ENCODE measurements around the gene CUL9.

CUL9 gene

GRCh38 chr6:43146261-43146660 lies 35.7 kb upstream of the CUL9 start:
- no peak for DNase-seq (ENCODE audit: low read depth)
- no peak for TF ChIP-seq CTCF (IDR thresholded peaks at IDR 0.05; ENCODE audit: control insufficient read depth, insufficient read depth, low read depth, low read length, missing control alignments)

GRCh38 chr6:43146709-43147688 lies 35.0 kb upstream of the CUL9 start:
- TF ChIP-seq CTCF (IDR thresholded peaks at IDR 0.05; ENCODE audit: control insufficient read depth, insufficient read depth, low read depth, low read length, missing control alignments), result no peak
- no peak overlapping the region for H3K4me3 ChIP-seq (ENCODE audit: control insufficient read depth, low read depth, low read length)
- DNase-seq (ENCODE audit: low read depth), result no peak

More at GRCh38 chr6:43146261-43146660, 35.7 kb upstream of the CUL9 start:
- no peak overlapping the region for H3K4me3 ChIP-seq (ENCODE audit: control insufficient read depth, low read depth, low read length)

GRCh38 chr6:43147691-43148477 lies 34.1 kb upstream of the CUL9 start:
- TF ChIP-seq CTCF (IDR thresholded peaks at IDR 0.05; ENCODE audit: control insufficient read depth, insufficient read depth, low read depth, low read length, missing control alignments), result no peak
- DNase-seq (ENCODE audit: low read depth), result no peak

GRCh38 chr6:43149265-43149664 lies 32.7 kb upstream of the CUL9 start:
- no peak for TF ChIP-seq CTCF (IDR thresholded peaks at IDR 0.05; ENCODE audit: control insufficient read depth, insufficient read depth, low read depth, low read length, missing control alignments)
- no peak for DNase-seq (ENCODE audit: low read depth)
- no peak overlapping the region for H3K4me3 ChIP-seq (ENCODE audit: control insufficient read depth, low read depth, low read length)

More at GRCh38 chr6:43147691-43148477, 34.1 kb upstream of the CUL9 start:
- no peak overlapping the region for H3K4me3 ChIP-seq (ENCODE audit: control insufficient read depth, low read depth, low read length)

GRCh38 chr6:43150051-43150751 lies 31.8 kb upstream of the CUL9 start:
- TF ChIP-seq CTCF (IDR thresholded peaks at IDR 0.05; ENCODE audit: control insufficient read depth, insufficient read depth, low read depth, low read length, missing control alignments), result no peak
- H3K4me3 ChIP-seq (ENCODE audit: control insufficient read depth, low read depth, low read length), result no peak overlapping the region

GRCh38 chr6:43159599-43159998 lies 22.4 kb upstream of the CUL9 start:
- DNase-seq (ENCODE audit: low read depth), result no peak
- H3K4me3 ChIP-seq (ENCODE audit: control insufficient read depth, low read depth, low read length), result no peak overlapping the region
- TF ChIP-seq CTCF (IDR thresholded peaks at IDR 0.05; ENCODE audit: control insufficient read depth, insufficient read depth, low read depth, low read length, missing control alignments), result no peak

More at GRCh38 chr6:43150051-43150751, 31.8 kb upstream of the CUL9 start:
- no peak for DNase-seq (ENCODE audit: low read depth)
